ENCODE data around the gene LRRN1. TPM values are rescaled to one million over a fixed set of nuclear protein-coding genes. Genes with fewer than 3 reads are reported as not detected.

Gene LRRN1
- total RNA-seq, 1 donor from 2014 or later = 1.00 TPM

GRCh38 chr3:3771567-3771966, 27.7 kb upstream of the LRRN1 start:
- peaks cover 10% of the 10 kb centered on the region for H3K9me3 Mint-ChIP-seq
- intact Hi-C loops (cut with micrococcal nuclease) = no loop called here
- peaks cover 4% of the 10 kb centered on the region for H3K36me3 Mint-ChIP-seq (ENCODE audit: low read depth)
- TF ChIP-seq, protein P1, sequence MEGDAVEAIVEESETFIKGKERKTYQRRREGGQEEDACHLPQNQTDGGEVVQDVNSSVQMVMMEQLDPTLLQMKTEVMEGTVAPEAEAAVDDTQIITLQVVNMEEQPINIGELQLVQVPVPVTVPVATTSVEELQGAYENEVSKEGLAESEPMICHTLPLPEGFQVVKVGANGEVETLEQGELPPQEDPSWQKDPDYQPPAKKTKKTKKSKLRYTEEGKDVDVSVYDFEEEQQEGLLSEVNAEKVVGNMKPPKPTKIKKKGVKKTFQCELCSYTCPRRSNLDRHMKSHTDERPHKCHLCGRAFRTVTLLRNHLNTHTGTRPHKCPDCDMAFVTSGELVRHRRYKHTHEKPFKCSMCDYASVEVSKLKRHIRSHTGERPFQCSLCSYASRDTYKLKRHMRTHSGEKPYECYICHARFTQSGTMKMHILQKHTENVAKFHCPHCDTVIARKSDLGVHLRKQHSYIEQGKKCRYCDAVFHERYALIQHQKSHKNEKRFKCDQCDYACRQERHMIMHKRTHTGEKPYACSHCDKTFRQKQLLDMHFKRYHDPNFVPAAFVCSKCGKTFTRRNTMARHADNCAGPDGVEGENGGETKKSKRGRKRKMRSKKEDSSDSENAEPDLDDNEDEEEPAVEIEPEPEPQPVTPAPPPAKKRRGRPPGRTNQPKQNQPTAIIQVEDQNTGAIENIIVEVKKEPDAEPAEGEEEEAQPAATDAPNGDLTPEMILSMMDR (IDR thresholded peaks at IDR 0.05) = no peak
- CTCF ChIA-PET = no interaction called here
- H3K27ac Mint-ChIP-seq = no peak overlapping the region
- no peaks in the 10 kb centered on the region for H3K4me1 Mint-ChIP-seq
- ATAC-seq (ENCODE audit: low read depth) (no peak), DNase-seq (no peak)
- H3K4me3 Mint-ChIP-seq = no peak overlapping the region
- H3K27me3 Mint-ChIP-seq = no peaks in the 10 kb centered on the region
- POLR2A ChIA-PET = no interaction called here

DNA sequence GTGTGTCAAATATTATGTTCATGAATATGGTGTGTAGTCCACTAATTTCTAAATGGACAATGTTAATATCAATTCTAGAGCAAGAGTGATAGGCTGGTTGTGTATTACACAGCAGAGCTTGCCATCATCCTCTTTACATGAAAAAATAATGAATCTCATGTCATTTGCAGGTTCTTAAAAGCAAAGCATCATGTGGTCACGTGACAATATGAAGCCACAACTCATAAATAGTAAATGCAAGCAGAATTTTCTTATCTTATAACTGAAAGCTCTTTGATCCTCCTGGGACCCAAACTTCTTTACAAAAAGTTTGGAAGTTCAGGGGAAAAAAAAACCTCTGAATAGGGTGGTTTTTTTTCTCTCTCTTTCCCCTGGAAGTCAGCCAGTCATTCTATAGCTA, 26.9 kb upstream of the LRRN1 start:
- CTCF ChIA-PET = no interaction called here
- no peak for ATAC-seq (ENCODE audit: low read depth)
- intact Hi-C loops (cut with micrococcal nuclease) = no loop called here

DNA sequence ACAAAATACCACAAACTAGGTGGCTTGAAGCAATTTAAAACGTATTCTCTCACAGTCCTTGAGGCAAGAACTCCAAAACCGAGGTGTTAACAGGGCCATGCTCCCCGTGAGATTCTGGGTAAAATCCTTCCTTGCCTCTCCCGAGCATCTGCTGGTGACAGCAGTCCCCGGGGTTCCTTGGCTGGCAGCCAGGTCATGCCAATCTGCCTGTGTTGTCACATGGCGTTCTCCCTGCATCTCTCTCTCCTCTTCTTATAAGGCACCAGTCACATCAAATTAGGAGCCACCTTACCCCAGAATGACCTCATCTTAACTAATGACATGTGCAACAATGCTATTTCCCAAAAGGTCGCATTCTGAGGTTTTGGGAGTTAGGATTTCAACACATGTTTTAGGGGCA, 26.3 kb upstream of the LRRN1 start:
- Mint-ChIP-seq H3K36me3 (ENCODE audit: low read depth) (peaks cover 4% of the 10 kb centered on the region), H3K27ac (no peak overlapping the region), H3K27me3 (no peaks in the 10 kb centered on the region), H3K9me3 (peaks cover 10% of the 10 kb centered on the region), H3K4me1 (no peaks in the 10 kb centered on the region), H3K4me3 (no peak overlapping the region)
- DNase-seq (no peak), ATAC-seq (ENCODE audit: low read depth) (no peak)
- TF ChIP-seq, protein P1 (IDR thresholded peaks at IDR 0.05) = no peak
- ChIA-PET CTCF (no interaction called here), POLR2A (interaction anchor here (0.5 kb wide), 1 partner anchor 1329 kb away, joined by 4 read pairs; no protein-coding TSS in a partner anchor)
- intact Hi-C loops (cut with micrococcal nuclease) = no loop called here

More for the DNA sequence above, 26.9 kb upstream of the LRRN1 start:
- H3K36me3 Mint-ChIP-seq (ENCODE audit: low read depth) = peaks cover 4% of the 10 kb centered on the region
- no peaks in the 10 kb centered on the region for H3K4me1 Mint-ChIP-seq
- no peaks in the 10 kb centered on the region for H3K27me3 Mint-ChIP-seq
- DNase-seq = no peak
- POLR2A ChIA-PET = no interaction called here
- peaks cover 10% of the 10 kb centered on the region for H3K9me3 Mint-ChIP-seq
- H3K27ac Mint-ChIP-seq = no peak overlapping the region
- no peak overlapping the region for H3K4me3 Mint-ChIP-seq
- TF ChIP-seq, protein P1 (IDR thresholded peaks at IDR 0.05) = no peak

DNA sequence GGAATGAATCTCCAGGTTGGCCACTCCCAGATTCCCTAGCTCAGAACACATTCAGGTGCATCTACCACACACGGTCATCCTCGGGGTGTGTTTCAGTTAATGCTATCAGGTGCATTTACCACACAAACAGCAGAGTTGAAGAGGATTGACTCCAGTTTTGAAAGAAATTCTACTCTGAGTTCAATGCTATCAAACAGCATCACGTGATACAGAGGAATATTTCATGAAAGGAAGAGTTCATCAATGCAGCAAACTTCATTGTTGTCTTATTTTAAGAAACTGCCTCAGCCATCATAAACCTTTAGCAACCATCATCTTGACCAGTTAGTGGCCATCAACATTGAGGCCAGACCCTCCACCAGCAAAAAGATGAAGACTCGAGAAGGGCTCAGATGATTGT, 22.6 kb upstream of the LRRN1 start:
- Mint-ChIP-seq H3K36me3 (ENCODE audit: low read depth) (peaks cover 4% of the 10 kb centered on the region), H3K27ac (no peak overlapping the region), H3K27me3 (no peaks in the 10 kb centered on the region), H3K4me3 (no peak overlapping the region), H3K9me3 (peaks cover 10% of the 10 kb centered on the region), H3K4me1 (no peaks in the 10 kb centered on the region)
- TF ChIP-seq, protein P1 (IDR thresholded peaks at IDR 0.05) = no peak
- DNase-seq (no peak), ATAC-seq (ENCODE audit: low read depth) (no peak)
- CTCF ChIA-PET = no interaction called here
- intact Hi-C loops (cut with micrococcal nuclease) = no loop called here
- POLR2A ChIA-PET = no interaction called here

- Mint-ChIP-seq H3K36me3 (ENCODE audit: low read depth) (peaks cover 4% of the 10 kb centered on the region), H3K4me3 (no peak overlapping the region), H3K9me3 (peaks cover 10% of the 10 kb centered on the region), H3K27me3 (no peaks in the 10 kb centered on the region), H3K4me1 (no peaks in the 10 kb centered on the region), H3K27ac (no peak overlapping the region)
- ChIA-PET CTCF (interaction anchor here (0.7 kb wide), 1 partner anchor 549 kb away, joined by 4 read pairs; no protein-coding TSS in a partner anchor), POLR2A (no interaction called here)
- ATAC-seq (ENCODE audit: low read depth) (no peak), DNase-seq (no peak)
- intact Hi-C loops (cut with micrococcal nuclease) = no loop called here
- TF ChIP-seq, protein P1 (IDR thresholded peaks at IDR 0.05) = no peak
Measured at GRCh38 chr3:3778216-3778615, 21.0 kb upstream of the LRRN1 start.
